Tibial nerve (tissue), 4 donors: ENCODE data around the gene PAQR4.

Experiments used
- CTCF ChIP-seq, 5 experiments: fragments of 200-600 bp in 3 of 5; fragments of 450-650 bp in 2 of 5; sonication (generic) in 3 of 5; IDR thresholded peaks; one replicate each; pipeline ENCODE4 v1.5.1; 2016 to 2019; ENCODE audit warnings: antibody characterized with exemption in 5 of 5, mild to moderate bottlenecking in 3 of 5, moderate library complexity in 2 of 5
- EP300 ChIP-seq, 2 donors: sonication (generic); formaldehyde crosslinking; IDR thresholded peaks; one replicate each; pipeline ENCODE4 v1.6.1; 2017; ENCODE audit warnings: antibody characterized with exemption in 2 of 2, mild to moderate bottlenecking in 1 of 2

GRCh38 chr16:3015865-3016521 lies 46.8 kb downstream of the PAQR4 start:
- TF ChIP-seq CTCF (IDR thresholded peaks at IDR 0.05) (no peak), EP300 (IDR thresholded peaks at IDR 0.05) (no peak)
